Neuronal stem cell (in vitro differentiated cells): ENCODE results near the gene GTPBP8.

Experiments used
- DNase-seq: peaks from one replicate; pipeline ENCODE4 v3.0.0-alpha.2; 2013; ENCODE audit warnings: low spot score
- H2AFZ ChIP-seq: one replicate; pipeline ENCODE4 v1.6.1; 2013; ENCODE audit warnings: mild to moderate bottlenecking, low read length, inconsistent platforms
- H2AK5ac ChIP-seq: 2 replicates; pipeline ENCODE4 v1.6.1; 2013; ENCODE audit warnings: low read depth, mild to moderate bottlenecking, inconsistent platforms, low read length, moderate library complexity, mixed read lengths
- H2BK120ac ChIP-seq: 2 replicates; pipeline ENCODE4 v1.6.1; 2013; ENCODE audit warnings: low read depth, mild to moderate bottlenecking, inconsistent platforms, low read length, moderate library complexity, mixed read lengths
- H2BK12ac ChIP-seq: one replicate; pipeline ENCODE4 v1.6.1; 2013; ENCODE audit warnings: low read length, inconsistent platforms
- H2BK15ac ChIP-seq: 2 replicates; pipeline ENCODE4 v1.6.1; 2013; ENCODE audit warnings: mild to moderate bottlenecking, low read length, inconsistent platforms, mixed read lengths
- H2BK5ac ChIP-seq: one replicate; pipeline ENCODE4 v1.6.1; 2013; ENCODE audit warnings: inconsistent platforms, mild to moderate bottlenecking, low read length, moderate library complexity
- H3K14ac ChIP-seq: one replicate; pipeline ENCODE4 v1.6.1; 2013; ENCODE audit warnings: low read length, inconsistent platforms
- H3K18ac ChIP-seq: 2 replicates; pipeline ENCODE4 v1.6.1; 2013; ENCODE audit warnings: low read length, inconsistent platforms
- H3K23ac ChIP-seq: 2 replicates; pipeline ENCODE4 v1.6.1; 2013; ENCODE audit warnings: low read depth, mild to moderate bottlenecking, mixed read lengths, low read length, inconsistent platforms; ENCODE audit not compliant: poor library complexity
- H3K27ac ChIP-seq: replicated peaks from 3 replicates; pipeline ENCODE4 v1.5.1; 2013; ENCODE audit warnings: low read length, inconsistent platforms
- H3K27me3 ChIP-seq, 3 experiments: 2 replicates each; pipeline ENCODE4 v1.6.1; 2013; ENCODE audit warnings: low read length in 3 of 3, mild to moderate bottlenecking in 2 of 3, inconsistent platforms in 1 of 3, low read depth in 1 of 3, mixed read lengths in 1 of 3, moderate library complexity in 1 of 3; ENCODE audit not compliant: control insufficient read depth in 3 of 3, insufficient read depth in 3 of 3
- H3K36me3 ChIP-seq, 2 donors: replicated peaks in 1 of 2; 2 replicates each; pipeline ENCODE4 v1.6.1; 2013; ENCODE audit warnings: low read length in 2 of 2; ENCODE audit not compliant: control insufficient read depth in 2 of 2, insufficient read depth in 2 of 2
- H3K4ac ChIP-seq: 2 replicates; pipeline ENCODE4 v1.6.1; 2013; ENCODE audit warnings: inconsistent platforms, mild to moderate bottlenecking, low read length, moderate library complexity
- H3K4me1 ChIP-seq, 2 donors: 1 replicate in 1 of 2; 2 replicates in 1 of 2; pipeline ENCODE4 v1.6.1; 2013; ENCODE audit warnings: low read length in 2 of 2, low read depth in 1 of 2; ENCODE audit not compliant: control insufficient read depth in 2 of 2, insufficient read depth in 1 of 2
- H3K4me2 ChIP-seq: one replicate; pipeline ENCODE4 v1.6.1; 2013; ENCODE audit warnings: mild to moderate bottlenecking, low read length, inconsistent platforms; ENCODE audit not compliant: insufficient read depth, poor library complexity, severe bottlenecking
- H3K4me3 ChIP-seq, 2 donors: 2 replicates each; pipeline ENCODE4 v1.5.1; 2013; ENCODE audit warnings: low read length in 2 of 2, mild to moderate bottlenecking in 2 of 2, inconsistent platforms in 1 of 2, moderate library complexity in 1 of 2
- H3K79me1 ChIP-seq: one replicate; pipeline ENCODE4 v1.6.1; 2013; ENCODE audit warnings: low read depth, mild to moderate bottlenecking, inconsistent platforms, low read length, moderate library complexity
- H3K9ac ChIP-seq: one replicate; pipeline ENCODE4 v1.6.1; 2013; ENCODE audit warnings: mild to moderate bottlenecking, low read depth, low read length, inconsistent platforms; ENCODE audit not compliant: poor library complexity
- H3K9me3 ChIP-seq, 2 donors: replicated peaks in 1 of 2; 2 replicates each; pipeline versions ENCODE3 to v1.6.1; 2013; ENCODE audit warnings: low read length in 2 of 2, mild to moderate bottlenecking in 2 of 2, inconsistent platforms in 1 of 2, low read depth in 1 of 2, mixed read lengths in 1 of 2, moderate library complexity in 1 of 2; ENCODE audit not compliant: control insufficient read depth in 2 of 2, insufficient read depth in 1 of 2
- H4K8ac ChIP-seq: one replicate; pipeline ENCODE4 v1.6.1; 2013; ENCODE audit warnings: low read depth, mild to moderate bottlenecking, inconsistent platforms, low read length, moderate library complexity
- H4K91ac ChIP-seq: one replicate; pipeline ENCODE4 v1.6.1; 2013; ENCODE audit warnings: low read length, low read depth, mild to moderate bottlenecking, inconsistent platforms; ENCODE audit not compliant: poor library complexity
- WGBS, 2 donors: extraction: QIAGEN DNeasy Blood & Tissue Kit; methylation state at CpG; one replicate each; pipeline ENCODE4 v1.1.7; 2013; ENCODE audit warnings: missing lambda C conversion rate in 2 of 2, mixed read lengths in 1 of 2; ENCODE audit not compliant: insufficient read length in 2 of 2, insufficient replicate concordance in 1 of 2; ENCODE audit errors: extremely low coverage in 2 of 2; 5-methylcytosine and 5-hydroxymethylcytosine counted together

The GTPBP8 gene

DNA sequence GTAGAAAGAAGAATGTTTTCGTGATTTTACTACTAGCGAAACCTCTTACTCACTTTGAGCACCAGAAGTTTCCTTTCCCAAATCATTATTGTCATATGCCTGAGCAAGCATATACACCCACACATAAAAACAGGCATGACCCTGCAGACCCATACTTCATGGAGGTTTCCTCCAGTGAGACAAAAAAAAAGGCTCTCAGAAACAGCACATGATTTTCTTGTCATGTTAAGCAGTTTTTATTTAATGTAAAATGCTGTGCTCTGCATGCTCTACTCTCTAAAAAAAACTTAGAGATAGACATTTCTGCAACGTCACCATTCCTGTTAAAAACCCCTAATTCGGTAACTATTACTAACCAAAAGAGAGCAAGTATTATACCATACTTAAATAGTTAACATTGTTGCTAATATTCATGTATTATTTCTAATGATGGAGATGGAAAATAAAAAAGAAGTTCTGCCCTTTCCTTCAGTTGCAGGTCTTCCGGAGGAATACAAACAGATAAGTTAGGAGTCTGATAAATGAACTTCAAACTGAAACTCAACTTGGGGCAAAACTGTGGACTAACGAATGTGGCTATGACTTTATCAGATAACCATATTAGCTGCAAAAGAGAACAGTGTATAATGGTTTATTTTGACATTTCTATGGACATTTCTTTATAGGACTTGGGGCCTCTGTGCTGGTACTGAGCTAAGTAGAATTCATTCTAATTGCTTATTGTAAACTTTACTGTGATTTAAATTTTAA, 31.8 kb upstream of the GTPBP8 start:
- Histone ChIP-seq H2AK5ac (no peak overlapping the region), H2BK15ac (no peak overlapping the region), H3K36me3 (no peaks in the 10 kb centered on the region), H3K27ac (no peak overlapping the region), H4K91ac (no peak overlapping the region), H3K9ac (no peak overlapping the region), H4K8ac (no peak overlapping the region), H3K9me3 (peaks cover 2 to 5% of the 10 kb centered on the region in 2 donors), H2BK5ac (no peak overlapping the region), H3K23ac (no peak overlapping the region), H3K4me3 (no peak overlapping the region), H2AFZ (no peak overlapping the region), H3K18ac (no peak overlapping the region), H3K4me2 (no peak overlapping the region), H3K27me3 (peaks cover 0 to 3% (median 0%) of the 10 kb centered on the region in 3 experiments), H3K14ac (no peak overlapping the region), H2BK120ac (no peak overlapping the region), H3K4ac (no peak overlapping the region), H2BK12ac (no peak overlapping the region), H3K79me1 (no peaks in the 10 kb centered on the region), H3K4me1 (peaks cover 0 to 1% of the 10 kb centered on the region in 2 donors)
- DNase-seq = no peak
- WGBS, 2 donors = no CpG with 5 or more reads among the region's 6 CpGs

DNA sequence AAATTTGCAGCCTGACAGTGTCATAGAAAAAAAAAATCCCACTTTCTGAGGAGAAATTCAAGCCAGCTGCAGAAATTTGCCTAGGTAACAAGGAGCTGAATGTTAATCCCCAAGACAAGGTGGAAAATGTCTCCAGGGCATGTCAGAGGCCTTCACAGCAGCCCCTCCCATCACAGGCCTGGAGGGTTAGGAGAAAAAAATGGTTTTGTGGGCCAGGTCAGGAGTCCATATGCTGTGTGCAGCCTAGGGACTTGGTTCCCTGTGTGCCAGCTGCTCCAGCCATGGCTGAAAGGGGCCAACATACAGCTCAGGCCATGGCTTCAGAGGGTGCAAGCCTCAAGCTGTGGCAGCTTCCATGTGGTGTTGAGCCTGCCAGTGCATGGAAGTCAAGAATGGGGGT, 27.1 kb upstream of the GTPBP8 start:
- H2AK5ac ChIP-seq = no peak overlapping the region

DNA sequence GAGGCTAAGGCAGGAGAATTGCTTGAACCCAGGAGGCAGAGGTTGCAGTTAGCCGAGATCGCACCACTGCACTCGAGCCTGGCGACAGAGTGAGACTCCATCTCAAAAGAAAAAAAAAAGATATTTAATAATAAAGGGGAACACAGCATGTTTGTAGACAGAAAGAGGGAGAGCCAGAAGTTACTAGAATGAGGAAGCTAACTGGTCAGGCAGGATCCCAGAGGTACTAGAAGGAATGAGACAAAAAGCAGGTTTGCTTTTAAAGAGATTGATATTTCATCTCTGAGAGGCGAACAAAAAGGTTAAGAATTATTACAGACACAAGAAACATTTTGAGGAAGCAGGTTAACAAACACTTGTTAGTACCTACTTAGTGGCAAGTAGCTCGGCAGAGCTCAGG, 25.1 kb upstream of the GTPBP8 start:
- peaks cover 0 to 3% (median 0%) of the 10 kb centered on the region in 3 experiments for H3K27me3 ChIP-seq
- no peak overlapping the region for H2BK12ac ChIP-seq
- no peak overlapping the region for H2BK5ac ChIP-seq
- H3K14ac ChIP-seq = no peak overlapping the region
- H3K36me3 ChIP-seq = no peaks in the 10 kb centered on the region
- no peak overlapping the region for H3K4ac ChIP-seq
- no peak for DNase-seq
- no peak overlapping the region for H3K9ac ChIP-seq
- no peak overlapping the region for H2BK15ac ChIP-seq
- no peak overlapping the region for H2AK5ac ChIP-seq
- H3K18ac ChIP-seq = no peak overlapping the region
- H4K8ac ChIP-seq = no peak overlapping the region
- peaks cover 0 to 2% of the 10 kb centered on the region in 2 donors for H3K9me3 ChIP-seq
- no CpG with 5 or more reads among the region's 6 CpGs for WGBS, 2 donors
- no peaks in the 10 kb centered on the region for H3K4me1 ChIP-seq
- H3K23ac ChIP-seq = no peak overlapping the region
- H2AFZ ChIP-seq = no peak overlapping the region
- H3K4me2 ChIP-seq = no peak overlapping the region
- no peak overlapping the region for H3K27ac ChIP-seq
- no peak overlapping the region for H4K91ac ChIP-seq
- H3K79me1 ChIP-seq = no peaks in the 10 kb centered on the region
- no peak overlapping the region for H3K4me3 ChIP-seq
- no peak overlapping the region for H2BK120ac ChIP-seq

More for the DNA sequence above, 27.1 kb upstream of the GTPBP8 start:
- Histone ChIP-seq H3K4me1 (no peaks in the 10 kb centered on the region), H3K4me2 (no peak overlapping the region), H2BK5ac (no peak overlapping the region), H2BK120ac (no peak overlapping the region), H4K91ac (no peak overlapping the region), H3K9ac (no peak overlapping the region), H3K4ac (no peak overlapping the region), H3K9me3 (peaks cover 0 to 2% of the 10 kb centered on the region in 2 donors), H2BK15ac (no peak overlapping the region), H3K4me3 (peak overlapping the region in 1 of 2 donors; percentile 58), H2AFZ (no peak overlapping the region), H3K36me3 (no peaks in the 10 kb centered on the region), H3K27me3 (peaks cover 0 to 3% (median 0%) of the 10 kb centered on the region in 3 experiments), H3K14ac (no peak overlapping the region), H3K23ac (no peak overlapping the region), H3K27ac (no peak overlapping the region), H2BK12ac (no peak overlapping the region), H3K18ac (no peak overlapping the region), H4K8ac (no peak overlapping the region), H3K79me1 (no peaks in the 10 kb centered on the region)
- DNase-seq = no peak

DNA sequence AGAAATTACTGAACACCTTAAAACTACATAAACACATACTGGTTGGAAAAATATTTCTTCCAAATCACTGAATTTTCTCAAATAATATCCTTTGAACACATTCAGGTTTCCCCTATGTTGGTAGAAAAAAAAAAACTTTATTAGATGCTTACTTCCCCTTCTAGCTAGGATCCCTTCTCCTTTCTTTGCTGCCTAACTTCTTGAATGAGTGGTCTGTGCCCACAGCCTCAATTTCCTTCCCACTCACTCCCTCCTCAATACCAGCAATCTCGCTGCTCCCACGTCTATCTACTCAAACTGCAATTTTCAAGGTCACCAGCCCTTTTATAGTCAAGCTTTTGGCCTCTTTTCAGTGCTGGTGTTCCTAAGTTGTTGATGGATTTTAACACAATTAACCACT, 24.2 kb upstream of the GTPBP8 start:
- no peaks in the 10 kb centered on the region for H3K79me1 ChIP-seq
- H3K14ac ChIP-seq = no peak overlapping the region
- H2BK12ac ChIP-seq = no peak overlapping the region
- H3K36me3 ChIP-seq = no peaks in the 10 kb centered on the region
- no peak overlapping the region for H3K4me2 ChIP-seq
- H2AFZ ChIP-seq = no peak overlapping the region
- H2AK5ac ChIP-seq = no peak overlapping the region
- H4K8ac ChIP-seq = no peak overlapping the region
- no CpG with 5 or more reads among the region's 2 CpGs for WGBS, 2 donors
- no peak overlapping the region for H3K4me3 ChIP-seq
- no peak overlapping the region for H2BK5ac ChIP-seq
- no peak overlapping the region for H2BK120ac ChIP-seq
- H3K27ac ChIP-seq = no peak overlapping the region
- H4K91ac ChIP-seq = no peak overlapping the region
- no peak overlapping the region for H2BK15ac ChIP-seq
- H3K9me3 ChIP-seq = peaks cover 0 to 2% of the 10 kb centered on the region in 2 donors
- no peak overlapping the region for H3K9ac ChIP-seq
- no peaks in the 10 kb centered on the region for H3K4me1 ChIP-seq
- H3K18ac ChIP-seq = no peak overlapping the region
- no peak for DNase-seq
- H3K23ac ChIP-seq = no peak overlapping the region
- H3K4ac ChIP-seq = no peak overlapping the region
- peaks cover 0 to 7% (median 0%) of the 10 kb centered on the region in 3 experiments for H3K27me3 ChIP-seq
